Aorta (tissue), 5 donors: Measurements from ENCODE around the gene ETHE1. TPM values are rescaled to one million over a fixed set of nuclear protein-coding genes. Genes with fewer than 3 reads are reported as not detected.
"Not testable (repeated sequence)": the region's sequence is repeated elsewhere in the genome, so short reads cannot be mapped to it uniquely, and the experiment has no call there.

ENCODE experiments used
- ATAC-seq: fragments of 200-7000 bp; cut with Tn5 transposase; one replicate; pipeline ENCODE4 v1.9.1; 2022; ENCODE audit warnings: moderate library complexity; ENCODE audit not compliant: low FRiP score
- DNase-seq, 2 donors: peaks; one replicate each; pipeline ENCODE4 v3.0.0-alpha.2; 2020
- H3K27ac ChIP-seq, 2 donors: one replicate each; pipeline ENCODE4 v1.5.1; 2013; ENCODE audit warnings: low read length in 2 of 2, mild to moderate bottlenecking in 2 of 2, moderate library complexity in 2 of 2, control low read depth in 1 of 2, inconsistent platforms in 1 of 2, low read depth in 1 of 2
- H3K27me3 ChIP-seq, 2 donors: one replicate each; pipeline ENCODE4 v1.6.1; 2013; ENCODE audit warnings: control low read depth in 1 of 2, low read length in 1 of 2, mild to moderate bottlenecking in 1 of 2, moderate library complexity in 1 of 2; ENCODE audit not compliant: insufficient read depth in 2 of 2, control insufficient read depth in 1 of 2
- H3K36me3 ChIP-seq, 2 donors: one replicate each; pipeline ENCODE4 v1.6.1; 2013; ENCODE audit warnings: control low read depth in 1 of 2, low read length in 1 of 2, mild to moderate bottlenecking in 1 of 2; ENCODE audit not compliant: insufficient read depth in 2 of 2, control insufficient read depth in 1 of 2
- H3K4me1 ChIP-seq, 2 donors: one replicate each; pipeline ENCODE4 v1.6.1; 2013; ENCODE audit warnings: low read length in 2 of 2, control low read depth in 1 of 2, mild to moderate bottlenecking in 1 of 2, moderate library complexity in 1 of 2; ENCODE audit not compliant: insufficient read depth in 2 of 2, control insufficient read depth in 1 of 2
- H3K4me3 ChIP-seq, 2 donors: one replicate each; pipeline ENCODE4 v1.5.1; 2013; ENCODE audit warnings: low read length in 2 of 2, control low read depth in 1 of 2, mild to moderate bottlenecking in 1 of 2
- H3K9me3 ChIP-seq: one replicate; pipeline ENCODE4 v1.6.1; 2013; ENCODE audit warnings: mild to moderate bottlenecking, low read length; ENCODE audit not compliant: control insufficient read depth
- WGBS, 2 donors: extraction: QIAGEN DNeasy Blood & Tissue Kit; methylation state at CpG; one replicate each; pipeline ENCODE4 v1.1.7; 2013; 5-methylcytosine and 5-hydroxymethylcytosine counted together
- intact Hi-C, 2 donors: fragments of 100-400 bp; cut with DNase I; formaldehyde crosslinking; loops; one replicate each; pipeline versions ENCODE4 v1.14.2 to v1.15.0; 2022
- polyA plus RNA-seq, 2 donors: library from polyadenylated mRNA; stranded (reverse); fragments of 200-250 nt; gene quantifications; one replicate each; pipeline ENCODE4 v1.2.3, GENCODE V29; 2013
- total RNA-seq, 2 donors: library from RNA; stranded (reverse); fragmentation: NEBNext Ultra II Directional; extraction: Animal tissue kit (Norgen Biotek cat#: 25700); gene quantifications; one replicate each; pipeline ENCODE4 v1.2.1, GENCODE V29; 2021
- donor health status: healthy with polysubstance abuse.
- donor health status: Bipolar disorder and iron deficiency.
- donor health status: DM: no; HTN: no; CAD: no.
- donor health status: DM: no; HTN: no; CAD: no.
- donor health status: DM: yes; HTN: yes; CAD: no.

Gene ETHE1
- total and polyA plus RNA-seq, 4 donors, result 21.7 to 47.1 (median 37.5) TPM

DNA sequence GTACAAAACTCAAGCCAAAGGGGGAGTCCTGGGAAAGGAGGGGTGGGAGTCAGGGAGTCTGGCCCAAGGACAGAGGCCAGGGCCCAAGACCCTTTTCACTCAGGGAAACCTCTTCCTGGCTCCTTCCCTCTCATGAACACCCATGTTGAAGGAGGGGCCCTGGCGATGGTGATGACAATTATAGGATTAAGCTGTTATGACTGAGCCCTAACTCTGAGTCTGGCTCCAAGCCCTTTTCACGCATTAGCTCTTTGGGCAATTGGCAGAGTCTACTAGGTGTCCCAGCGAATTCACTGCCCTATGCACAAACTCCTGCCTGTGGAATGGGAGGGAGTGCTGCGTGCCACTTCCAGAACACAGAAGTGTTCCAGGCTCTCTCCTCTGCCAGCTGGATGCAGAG is 26.7 kb upstream of the ETHE1 start:
- ATAC-seq, result no peak
- no peak for DNase-seq
- intact Hi-C loops, result no loop called here
- WGBS, 2 donors, result 45 to 54% methylated on average over 4 of the region's 4 CpGs
- Histone ChIP-seq H3K4me3 (no peak overlapping the region), H3K4me1 (no peaks in the 10 kb centered on the region), H3K27ac (no peak overlapping the region), H3K27me3 (no peaks in the 10 kb centered on the region), H3K36me3 (peaks cover 0 to 5% of the 10 kb centered on the region in 2 donors), H3K9me3 (no peaks in the 10 kb centered on the region)

GRCh38 chr19:43552616-43553015 is 25.6 kb upstream of the ETHE1 start:
- ATAC-seq (no peak), DNase-seq (no peak)
- H3K9me3 ChIP-seq, result no peaks in the 10 kb centered on the region
- intact Hi-C loops, result no loop called here
- H3K36me3 ChIP-seq, result peaks cover 0 to 5% of the 10 kb centered on the region in 2 donors
- no peaks in the 10 kb centered on the region for H3K27me3 ChIP-seq
- H3K27ac ChIP-seq, result no peak overlapping the region
- WGBS, 2 donors, result 78 to 92% methylated on average over 3 of the region's 3 CpGs
- H3K4me1 ChIP-seq, result no peaks in the 10 kb centered on the region
- no peak overlapping the region for H3K4me3 ChIP-seq

DNA sequence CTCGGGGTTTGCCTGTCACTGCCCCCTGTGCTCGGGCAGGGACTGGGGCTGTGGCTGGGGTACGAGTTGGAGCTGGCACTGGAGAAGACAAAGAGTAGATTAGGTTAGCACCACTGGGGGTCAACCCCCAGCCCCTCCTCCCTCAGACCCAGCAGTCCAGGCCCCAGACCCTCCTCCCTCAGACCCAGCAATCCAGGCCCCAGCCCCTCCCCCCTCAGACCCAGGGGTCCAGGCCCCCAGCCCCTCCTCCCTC is 25.1 kb upstream of the ETHE1 start:
- Histone ChIP-seq H3K4me1 (no peaks in the 10 kb centered on the region), H3K4me3 (no peak overlapping the region), H3K36me3 (peaks cover 0 to 5% of the 10 kb centered on the region in 2 donors), H3K27me3 (no peaks in the 10 kb centered on the region), H3K9me3 (no peaks in the 10 kb centered on the region), H3K27ac (no peak overlapping the region)
- DNase-seq (no peak), ATAC-seq (no peak)
- intact Hi-C loops, result no loop called here
- whole genome bisulfite sequencing, 2 donors, result 71 to 83% methylated on average over 3 of the region's 3 CpGs

DNA sequence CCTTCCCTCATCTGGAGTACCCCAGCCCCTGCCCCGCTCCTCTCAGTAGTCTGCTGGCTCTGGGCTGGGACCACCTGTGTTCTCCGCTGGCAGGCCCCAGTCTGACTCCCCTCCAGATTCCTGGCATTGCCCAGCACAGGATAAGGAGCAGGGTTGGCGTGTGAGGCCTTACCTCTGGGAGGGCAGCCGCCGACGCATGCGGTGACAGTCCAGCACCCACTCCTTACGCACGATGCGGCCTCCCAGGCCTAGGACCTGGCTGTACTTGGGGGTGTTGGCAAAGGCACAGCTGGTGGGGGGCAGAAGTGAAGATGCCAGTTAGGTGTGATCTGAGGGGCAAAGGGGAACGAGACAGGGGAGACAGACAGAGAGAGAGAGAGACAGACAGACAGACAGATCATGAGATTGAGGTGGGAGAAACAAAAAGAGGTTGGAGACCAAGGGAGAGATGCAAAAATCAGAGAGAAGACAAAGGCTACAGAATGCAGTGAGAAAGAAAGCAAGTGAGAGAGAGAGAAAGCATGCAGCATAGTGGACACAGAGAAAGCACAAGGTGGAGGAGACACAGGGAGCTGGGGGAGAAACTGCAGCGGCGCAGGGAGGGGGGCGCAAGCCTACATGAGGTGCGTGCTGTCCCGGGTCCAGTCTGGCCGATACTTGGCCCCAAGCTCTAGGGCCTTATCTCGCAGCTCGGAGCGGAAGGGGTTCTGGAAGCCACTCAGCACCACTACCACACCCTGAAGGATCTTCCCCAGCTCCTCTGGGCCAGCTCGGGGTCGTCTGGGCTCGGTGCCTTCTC is 24.6 kb upstream of the ETHE1 start:
- ATAC-seq (no peak), DNase-seq (no peak)
- 92 to 94% methylated on average over 23 of the region's 23 CpGs for WGBS, 2 donors
- H3K27me3 ChIP-seq, result no peaks in the 10 kb centered on the region
- intact Hi-C loops, result no loop called here
- no peak overlapping the region for H3K4me3 ChIP-seq
- no peaks in the 10 kb centered on the region for H3K9me3 ChIP-seq
- H3K36me3 ChIP-seq, result peaks cover 0 to 5% of the 10 kb centered on the region in 2 donors
- H3K4me1 ChIP-seq, result no peaks in the 10 kb centered on the region
- no peak overlapping the region for H3K27ac ChIP-seq

DNA sequence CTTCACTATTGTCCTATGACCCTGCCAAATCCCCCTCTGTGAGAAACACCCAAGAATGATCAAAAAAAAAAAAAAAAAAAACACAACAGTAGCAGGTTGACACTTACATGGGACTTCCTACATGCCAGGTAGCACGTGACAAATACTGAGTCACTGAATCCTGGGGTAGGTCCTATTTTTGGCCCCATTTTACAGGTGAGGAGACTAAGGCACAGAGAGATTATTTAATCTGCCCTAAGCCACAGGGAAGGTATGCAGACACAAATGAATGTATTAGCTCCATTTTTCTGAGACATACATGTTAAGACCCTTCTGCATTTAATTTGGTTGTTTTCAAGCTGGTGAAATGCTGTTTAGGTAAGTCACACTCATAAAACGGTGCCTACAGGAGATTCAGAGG is 21.7 kb upstream of the ETHE1 start:
- no peaks in the 10 kb centered on the region for H3K27me3 ChIP-seq
- H3K9me3 ChIP-seq, result no peaks in the 10 kb centered on the region
- peaks cover 0 to 7% of the 10 kb centered on the region in 2 donors for H3K36me3 ChIP-seq
- no peak overlapping the region for H3K4me3 ChIP-seq
- DNase-seq, result no peak
- H3K27ac ChIP-seq, result no peak overlapping the region
- intact Hi-C loops, result no loop called here
- 81 to 84% methylated on average over 2 of the region's 2 CpGs for WGBS, 2 donors
- ATAC-seq, result no peak
- H3K4me1 ChIP-seq, result no peaks in the 10 kb centered on the region

- intact Hi-C loops, H3K27ac ChIP-seq, ATAC-seq, H3K4me3 ChIP-seq, H3K4me1 ChIP-seq, DNase-seq, H3K27me3 ChIP-seq, H3K36me3 ChIP-seq, H3K9me3 ChIP-seq: not testable (repeated sequence)
- 85 to 88% methylated on average over 15 to 20 of the region's 24 CpGs for WGBS, 2 donors
Measured at GRCh38 chr19:43547926-43548325, 20.9 kb upstream of the ETHE1 start.

DNA sequence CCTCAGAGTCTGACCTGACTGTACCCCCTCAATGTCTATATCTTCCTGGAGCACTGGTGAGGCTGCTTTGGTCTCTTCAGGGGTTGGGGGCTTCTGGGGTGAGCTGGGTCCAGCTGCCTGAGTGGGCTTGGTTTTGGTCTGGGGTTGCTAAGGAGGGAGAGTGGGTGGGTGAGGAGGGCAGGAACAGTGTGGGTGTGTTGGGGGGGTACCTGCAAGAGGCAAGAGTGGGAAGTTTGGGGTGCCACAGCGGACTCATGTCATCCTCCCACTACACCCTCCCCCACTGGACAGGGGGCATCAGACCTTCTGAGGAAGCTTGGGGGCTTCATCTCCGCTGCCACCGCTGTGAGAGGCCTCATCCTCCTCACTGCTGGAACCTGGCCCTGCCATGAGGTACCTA is 19.6 kb upstream of the ETHE1 start:
- ATAC-seq, result no peak
- intact Hi-C loops, result no loop called here
- Histone ChIP-seq H3K27me3 (no peaks in the 10 kb centered on the region), H3K4me3 (no peak overlapping the region), H3K9me3 (no peaks in the 10 kb centered on the region), H3K36me3 (peaks cover 1 to 5% of the 10 kb centered on the region in 2 donors), H3K4me1 (no peaks in the 10 kb centered on the region), H3K27ac (no peak overlapping the region)
- 98 to 100% methylated on average over 3 of the region's 3 CpGs for WGBS, 2 donors
- no peak for DNase-seq

DNA sequence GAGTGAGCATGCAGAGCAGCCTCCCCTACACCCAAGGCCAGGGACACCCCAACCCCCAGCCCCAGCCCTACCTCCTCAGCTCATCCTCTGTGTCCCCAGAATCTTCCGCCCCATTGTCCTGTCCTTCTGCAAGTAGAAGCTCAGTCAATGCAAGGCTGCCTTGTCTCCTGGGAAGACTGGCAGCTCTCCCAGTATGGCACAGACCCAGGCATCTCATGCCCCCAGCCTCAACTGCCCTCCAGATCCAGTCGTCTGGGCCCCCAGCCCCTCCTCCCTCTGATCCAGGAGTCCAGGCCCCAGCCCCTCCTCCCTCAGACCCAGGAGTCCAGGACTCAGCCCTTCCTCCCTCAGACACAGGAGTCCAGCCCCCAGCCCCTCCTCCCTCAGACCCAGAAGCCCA is 19.0 kb upstream of the ETHE1 start:
- H3K4me3 ChIP-seq, result no peak overlapping the region
- H3K27ac ChIP-seq, result no peak overlapping the region
- 47 to 62% methylated on average over 2 of the region's 2 CpGs for WGBS, 2 donors
- H3K27me3 ChIP-seq, result no peaks in the 10 kb centered on the region
- DNase-seq (no peak), ATAC-seq (no peak)
- no peaks in the 10 kb centered on the region for H3K9me3 ChIP-seq
- intact Hi-C loops, result no loop called here
- H3K4me1 ChIP-seq, result no peaks in the 10 kb centered on the region
- peaks cover 3% of the 10 kb centered on the region in 2 donors for H3K36me3 ChIP-seq

DNA sequence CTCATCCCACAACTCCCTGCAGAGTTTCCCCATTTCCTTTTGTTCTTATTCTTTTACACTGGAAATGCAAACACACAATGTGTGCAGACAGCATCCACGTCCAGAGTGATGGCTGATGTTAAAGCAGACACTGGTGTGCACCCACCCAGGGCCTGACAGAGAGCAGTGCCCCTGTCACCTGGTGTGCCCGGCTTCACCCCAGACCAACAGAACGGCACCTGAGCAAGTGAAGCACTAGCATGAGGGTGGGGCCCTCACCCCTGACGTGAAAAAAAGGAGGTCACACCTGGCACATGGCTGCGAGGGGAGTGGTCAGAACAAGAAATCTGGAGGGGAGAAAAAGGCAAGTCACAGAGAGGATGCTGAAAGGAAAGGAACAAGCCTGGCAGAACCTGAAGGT is 18.3 kb upstream of the ETHE1 start:
- WGBS, 2 donors, result 82 to 88% methylated on average over 5 of the region's 5 CpGs
- no peak overlapping the region for H3K4me3 ChIP-seq

More for the DNA sequence above, 18.3 kb upstream of the ETHE1 start:
- DNase-seq (no peak), ATAC-seq (no peak)
- Histone ChIP-seq H3K4me1 (no peaks in the 10 kb centered on the region), H3K36me3 (peaks cover 3 to 4% of the 10 kb centered on the region in 2 donors), H3K27ac (no peak overlapping the region), H3K9me3 (no peaks in the 10 kb centered on the region), H3K27me3 (no peaks in the 10 kb centered on the region)
- intact Hi-C loops, result no loop called here
